Measurements from ENCODE around the gene JMJD1C.
"Not testable (repeated sequence)": the region's sequence is repeated elsewhere in the genome, so short reads cannot be mapped to it uniquely, and the experiment has no call there.

Gene JMJD1C

GRCh38 chr10:63323701-63324494 lies 141.9 kb downstream of the JMJD1C start:
- TF ChIP-seq POLR2A (IDR thresholded peaks at IDR 0.05; ENCODE audit: low read length) (no peak), GATA1 (IDR thresholded peaks at IDR 0.05; ENCODE audit: low read depth, low read length) (peak; percentile 54)
- peak; percentile 92 to 96 for DNase-seq

GRCh38 chr10:63320683-63321082 lies 145.1 kb downstream of the JMJD1C start:
- TF ChIP-seq GATA1 (IDR thresholded peaks at IDR 0.05; ENCODE audit: low read depth, low read length) (no peak), POLR2A (IDR thresholded peaks at IDR 0.05; ENCODE audit: low read length) (no peak)
- DNase-seq: no peak

GRCh38 chr10:63319231-63319630 lies 146.5 kb downstream of the JMJD1C start:
- TF ChIP-seq POLR2A (IDR thresholded peaks at IDR 0.05; ENCODE audit: low read length) (no peak), GATA1 (IDR thresholded peaks at IDR 0.05; ENCODE audit: low read depth, low read length) (no peak)
- no peak for DNase-seq

GRCh38 chr10:63318491-63318890 lies 147.3 kb downstream of the JMJD1C start:
- no peak for TF ChIP-seq GATA1 (IDR thresholded peaks at IDR 0.05; ENCODE audit: low read depth, low read length)
- no peak for TF ChIP-seq POLR2A (IDR thresholded peaks at IDR 0.05; ENCODE audit: low read length)
- DNase-seq: no peak

GRCh38 chr10:63314020-63314419 lies 151.8 kb downstream of the JMJD1C start:
- no peak for TF ChIP-seq POLR2A (IDR thresholded peaks at IDR 0.05; ENCODE audit: low read length)
- TF ChIP-seq GATA1 (IDR thresholded peaks at IDR 0.05; ENCODE audit: low read depth, low read length): no peak
- no peak for DNase-seq

GRCh38 chr10:63313066-63313717 lies 152.6 kb downstream of the JMJD1C start:
- TF ChIP-seq POLR2A (IDR thresholded peaks at IDR 0.05; ENCODE audit: low read length) (no peak), GATA1 (IDR thresholded peaks at IDR 0.05; ENCODE audit: low read depth, low read length) (no peak)
- no peak for DNase-seq

- no peak for TF ChIP-seq GATA1 (IDR thresholded peaks at IDR 0.05; ENCODE audit: low read depth, low read length)
- no peak for TF ChIP-seq POLR2A (IDR thresholded peaks at IDR 0.05; ENCODE audit: low read length)
- no peak for DNase-seq
These were observed 157.1 kb downstream of the JMJD1C start for GRCh38 chr10:63308628-63309027.

- DNase-seq: no peak
- no peak for TF ChIP-seq GATA1 (IDR thresholded peaks at IDR 0.05; ENCODE audit: low read depth, low read length)
- no peak for TF ChIP-seq POLR2A (IDR thresholded peaks at IDR 0.05; ENCODE audit: low read length)
These were observed 161.6 kb downstream of the JMJD1C start for GRCh38 chr10:63304146-63304545.

- no peak for DNase-seq
- no peak for TF ChIP-seq POLR2A (IDR thresholded peaks at IDR 0.05; ENCODE audit: low read length)
- no peak for TF ChIP-seq GATA1 (IDR thresholded peaks at IDR 0.05; ENCODE audit: low read depth, low read length)
These were observed 165.0 kb downstream of the JMJD1C start for GRCh38 chr10:63300801-63301200.

- DNase-seq: no peak
- TF ChIP-seq POLR2A (IDR thresholded peaks at IDR 0.05; ENCODE audit: low read length): no peak
- no peak for TF ChIP-seq GATA1 (IDR thresholded peaks at IDR 0.05; ENCODE audit: low read depth, low read length)
These were observed 167.8 kb downstream of the JMJD1C start for GRCh38 chr10:63297941-63298340.

GRCh38 chr10:63294781-63295180 lies 171.0 kb downstream of the JMJD1C start:
- DNase-seq: no peak
- no peak for TF ChIP-seq GATA1 (IDR thresholded peaks at IDR 0.05; ENCODE audit: low read depth, low read length)
- TF ChIP-seq POLR2A (IDR thresholded peaks at IDR 0.05; ENCODE audit: low read length): no peak

GRCh38 chr10:63292847-63293246 lies 172.9 kb downstream of the JMJD1C start:
- DNase-seq: not testable (repeated sequence)

- no peak for DNase-seq
- no peak for TF ChIP-seq GATA1 (IDR thresholded peaks at IDR 0.05; ENCODE audit: low read depth, low read length)
These were observed 177.6 kb downstream of the JMJD1C start for GRCh38 chr10:63288170-63288569.

GRCh38 chr10:63286754-63287264 lies 179.0 kb downstream of the JMJD1C start:
- no peak for DNase-seq

GRCh38 chr10:63286340-63286739 lies 179.4 kb downstream of the JMJD1C start:
- TF ChIP-seq POLR2A (IDR thresholded peaks at IDR 0.05; ENCODE audit: low read length) (no peak), GATA1 (IDR thresholded peaks at IDR 0.05; ENCODE audit: low read depth, low read length) (no peak)
- DNase-seq: no peak

More at GRCh38 chr10:63286754-63287264, 179.0 kb downstream of the JMJD1C start:
- TF ChIP-seq POLR2A (IDR thresholded peaks at IDR 0.05; ENCODE audit: low read length) (no peak), GATA1 (IDR thresholded peaks at IDR 0.05; ENCODE audit: low read depth, low read length) (no peak)

GRCh38 chr10:63283901-63284300 lies 181.9 kb downstream of the JMJD1C start:
- not testable (repeated sequence) for DNase-seq
